ENCODE measurements around the gene ITGB2.

DNA sequence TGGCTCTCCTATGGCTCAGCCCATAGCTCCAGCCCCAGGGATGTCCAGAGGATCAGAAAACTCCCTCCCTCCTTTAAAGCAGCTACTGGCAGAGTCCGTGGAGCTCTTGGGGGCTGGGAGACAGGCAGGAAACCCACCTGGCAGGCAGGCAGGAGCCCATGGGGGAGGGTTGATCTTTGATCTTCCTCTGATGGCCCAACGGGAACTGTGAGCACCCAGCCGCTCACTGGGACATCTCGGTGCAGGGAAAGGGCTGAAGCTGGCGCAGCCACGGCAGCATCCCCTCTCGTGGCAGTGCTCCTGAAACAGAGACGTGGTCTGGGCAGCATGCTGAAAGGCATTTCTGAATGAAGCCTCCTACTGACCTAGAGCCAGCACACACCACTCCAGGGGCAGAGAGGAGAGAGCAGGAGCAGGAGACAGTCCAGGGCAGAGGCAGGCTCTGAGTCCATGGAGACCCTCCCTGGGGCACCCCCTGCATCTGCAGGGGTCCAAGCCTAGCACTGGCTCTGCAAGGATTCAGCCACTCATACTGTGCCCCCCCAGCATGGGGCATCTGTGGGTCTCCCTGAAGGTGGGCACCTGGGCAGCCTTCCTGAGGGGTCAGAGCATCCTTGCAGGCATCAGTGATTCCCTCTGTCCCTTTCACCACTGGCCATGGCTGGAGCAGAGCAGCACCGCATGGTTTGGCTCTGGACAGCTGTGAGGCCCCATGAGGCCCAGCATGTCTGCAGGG is 14.3 kb upstream of the ITGB2 start:
- TF ChIP-seq CTCF (IDR thresholded peaks at IDR 0.05) (no peak), EZH2 (IDR thresholded peaks at IDR 0.05) (no peak), EZH2phosphoT487 (IDR thresholded peaks at IDR 0.05) (no peak)

Measured in neural progenitor cell (in vitro differentiated cells).